DMS114 treated with DMSO at 0.1 percent for 48 hours (cell line): ENCODE measurements around the gene SF3B1.
"Not testable (repeated sequence)": the region's sequence is repeated elsewhere in the genome, so short reads cannot be mapped to it uniquely, and the experiment has no call there.

Experiments used
- DNase-seq: peaks from one replicate; lab custom pipeline; 2025; ENCODE audit not compliant: unreplicated experiment; lab: John Stamatoyannopoulos, UW

Gene SF3B1

DNA sequence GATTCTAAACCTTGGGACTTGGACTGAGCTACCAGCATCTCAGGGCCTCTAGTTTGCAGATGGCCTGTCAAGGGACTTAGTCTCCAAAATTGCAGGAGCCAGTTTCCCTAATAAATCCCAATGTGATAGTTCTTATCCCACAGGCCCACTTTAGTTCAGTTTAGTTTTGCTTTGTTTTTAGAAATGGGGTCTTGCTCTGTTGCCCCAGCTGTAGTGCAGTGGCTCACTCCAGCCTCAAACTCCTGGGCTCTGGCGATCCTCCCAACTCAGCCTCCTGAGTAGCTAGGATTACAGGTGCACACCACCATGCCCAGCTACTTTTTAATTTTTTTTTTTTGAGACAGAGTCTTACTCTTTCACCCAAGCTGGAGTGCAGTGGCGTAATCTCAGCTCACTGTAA, 2.6 kb upstream of the SF3B1 start:
- no peak for DNase-seq

DNA sequence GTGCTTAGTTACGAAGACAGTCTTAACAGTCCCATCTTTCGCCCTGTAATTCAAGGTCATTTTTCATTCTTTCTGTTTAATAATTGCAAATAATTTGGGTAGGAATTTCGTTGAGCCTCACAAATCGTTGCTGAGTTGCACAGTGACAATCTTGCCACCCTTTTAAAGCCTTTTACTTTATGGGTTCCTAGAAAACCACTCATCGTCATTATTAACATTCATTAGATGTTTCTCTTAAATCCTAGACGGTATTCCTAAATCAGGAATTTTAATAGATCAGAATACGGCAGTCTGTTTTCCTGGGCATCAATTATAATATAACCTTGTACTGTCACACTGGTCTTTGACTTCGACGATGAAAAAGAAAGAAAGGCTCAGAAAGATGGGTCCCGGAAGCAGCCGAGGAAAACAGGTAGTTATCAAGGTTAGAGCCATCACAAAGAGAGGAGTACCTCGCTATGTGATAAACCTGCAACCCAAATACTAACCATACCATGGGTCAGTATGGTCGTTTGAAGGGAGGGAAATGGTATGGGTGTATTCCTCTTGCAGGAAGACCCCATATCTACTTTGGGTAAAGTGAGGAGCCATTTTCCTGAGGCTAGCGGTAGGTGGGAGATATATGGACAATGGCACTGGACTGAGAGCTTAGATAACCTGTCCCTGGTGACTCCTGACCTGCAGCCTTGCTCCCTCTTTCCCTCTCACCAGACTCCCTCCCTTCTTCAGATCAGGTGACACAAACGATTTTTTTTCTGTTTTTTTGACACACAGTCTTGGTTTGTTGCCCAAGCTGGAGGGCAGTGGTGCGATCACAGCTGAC, 981 bp upstream of the SF3B1 start:
- no peak for DNase-seq

DNA sequence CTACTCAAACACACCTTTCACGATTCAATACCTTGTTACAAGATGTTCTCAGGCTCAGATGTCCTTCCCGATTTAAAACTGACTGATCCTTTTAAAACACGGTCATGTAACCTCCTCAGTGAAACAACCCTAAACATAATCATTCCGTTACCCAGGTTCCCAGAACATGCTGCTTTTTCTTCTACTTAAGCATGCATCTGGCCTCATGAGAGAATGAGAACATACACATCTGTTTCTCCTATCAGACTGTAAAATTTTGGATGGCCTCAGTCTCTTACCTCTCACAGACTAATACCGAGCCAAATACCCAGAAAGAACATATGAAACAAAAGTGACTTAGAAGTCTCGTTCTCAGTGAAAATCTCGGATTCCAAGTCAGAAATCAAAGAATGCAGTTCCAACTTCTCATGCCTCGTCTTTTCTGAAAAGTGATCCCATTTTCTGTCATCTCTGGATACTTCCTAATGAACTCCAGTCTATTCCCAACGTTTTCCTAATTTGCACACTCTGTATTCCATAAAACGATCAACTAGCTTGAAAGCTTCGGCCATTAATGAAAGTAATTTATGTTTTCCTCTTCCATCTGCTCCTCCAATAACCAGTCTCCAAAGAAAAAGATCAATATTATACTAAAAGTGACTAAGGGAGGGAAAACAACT, 919 bp downstream of the SF3B1 start:
- DNase-seq, result no peak

DNA sequence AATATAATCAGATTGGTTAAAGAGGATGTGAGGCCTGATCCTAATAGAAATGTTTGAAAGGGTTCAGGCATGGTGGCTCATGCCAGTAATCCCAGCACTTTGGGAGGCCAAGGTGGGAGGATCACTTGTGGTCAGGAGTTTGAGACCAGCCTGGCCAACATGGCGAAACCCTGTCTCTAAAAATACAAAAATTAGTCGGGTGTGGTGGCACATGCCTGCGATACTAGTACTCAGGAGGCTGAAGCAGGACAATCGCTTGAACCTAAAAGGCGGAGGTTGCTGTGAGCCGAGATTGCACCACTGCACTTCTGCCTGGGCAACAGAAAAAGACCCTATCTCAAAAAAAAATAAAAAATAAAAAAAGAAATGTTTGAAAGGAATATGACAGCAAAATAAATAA, 2.3 kb downstream of the SF3B1 start:
- DNase-seq, result not testable (repeated sequence)

DNA sequence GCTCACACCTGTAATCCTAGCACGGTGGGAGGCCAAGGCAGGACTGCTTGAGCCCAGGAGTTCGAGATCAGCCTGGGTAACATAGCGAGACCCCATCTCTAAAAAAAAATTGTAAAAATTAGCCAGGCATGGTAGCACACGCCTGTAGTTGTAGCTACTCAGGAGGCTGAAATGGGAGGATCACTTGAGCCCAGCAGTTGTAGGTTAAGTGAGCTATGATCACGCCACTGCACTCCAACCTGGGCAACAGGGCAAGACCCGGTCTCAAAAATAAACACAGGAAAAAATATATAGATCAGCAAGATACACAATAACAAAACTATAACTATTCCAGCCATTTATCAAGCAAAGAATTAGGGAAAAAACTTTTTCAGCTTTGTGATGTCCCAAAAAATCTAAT, 3.0 kb downstream of the SF3B1 start:
- no peak for DNase-seq

DNA sequence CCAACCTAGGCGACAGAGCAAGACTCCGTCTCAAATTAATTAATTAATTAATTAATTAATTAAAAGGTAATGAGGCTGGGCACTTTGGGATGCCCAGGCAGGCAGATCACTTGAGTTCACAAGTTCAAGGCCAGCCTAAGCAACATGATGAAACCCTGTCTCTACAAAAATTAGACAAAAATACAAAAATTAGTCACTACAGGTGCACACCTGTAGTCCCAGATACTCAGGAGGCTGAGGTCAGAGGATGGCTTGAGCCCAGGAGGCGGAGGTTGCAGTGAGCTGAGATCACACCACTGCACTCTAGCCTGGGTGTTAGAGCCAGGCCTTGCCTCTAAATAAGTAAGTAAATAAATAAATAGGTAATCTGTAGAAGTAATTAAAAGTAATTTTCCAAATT, 6.8 kb downstream of the SF3B1 start:
- DNase-seq, result no peak

DNA sequence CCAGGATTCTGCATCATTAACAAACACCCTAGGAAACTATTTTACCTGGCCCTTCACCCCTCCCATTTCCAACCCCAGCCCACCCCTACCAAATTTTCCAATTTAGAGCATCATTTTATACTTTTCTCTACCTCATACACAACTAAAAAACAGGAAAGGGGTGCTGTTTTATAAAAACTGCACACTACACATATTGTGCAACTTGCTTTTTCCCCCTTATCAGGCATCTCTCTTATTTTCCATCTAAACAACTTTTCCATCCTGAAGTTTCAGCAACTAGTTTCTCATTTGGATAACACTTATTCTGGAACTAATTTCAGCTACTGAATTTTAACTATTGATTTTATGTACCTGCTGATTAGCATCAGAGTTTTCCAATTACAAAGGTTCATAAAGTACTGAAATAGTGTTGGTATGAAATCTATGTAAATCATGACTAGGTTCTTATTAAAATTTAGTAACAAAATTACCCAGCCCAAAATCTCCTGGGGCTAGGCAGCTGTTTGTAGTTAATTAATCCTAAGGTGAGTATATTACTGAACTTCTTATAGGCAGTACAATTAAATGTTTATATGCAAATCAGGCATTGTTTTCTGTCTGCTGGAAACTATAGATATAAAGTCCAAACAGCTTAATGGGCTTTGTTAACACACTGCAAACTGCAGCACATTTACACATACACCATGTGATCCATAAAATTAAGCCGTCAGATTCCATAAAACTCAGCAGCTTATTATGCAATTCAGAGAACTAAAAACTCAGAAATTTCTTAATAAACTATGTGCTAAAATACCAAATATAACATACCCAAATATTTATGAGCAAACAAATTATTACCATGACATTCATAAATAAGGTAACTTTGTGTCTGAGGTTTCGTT, 7.9 kb downstream of the SF3B1 start:
- DNase-seq, result no peak

DNA sequence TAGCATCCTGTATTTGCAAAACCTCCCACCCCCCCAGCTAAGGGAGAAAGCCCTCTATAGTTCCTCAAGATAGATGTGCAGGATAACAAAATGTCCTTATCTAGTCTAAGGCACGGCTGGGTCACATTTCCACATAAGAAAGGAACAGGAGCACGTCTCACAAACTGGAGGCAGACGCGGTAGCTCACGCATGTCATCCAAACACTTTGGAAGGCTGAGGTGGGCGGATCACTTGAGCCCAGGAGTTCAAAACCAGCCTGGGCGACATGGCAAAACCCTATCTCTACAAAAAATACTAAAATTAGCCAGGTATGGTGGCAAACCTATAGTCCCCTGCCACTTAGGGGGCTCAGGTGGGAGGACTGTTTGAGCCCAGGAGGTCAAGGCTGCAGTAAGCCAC, 9.3 kb downstream of the SF3B1 start:
- DNase-seq, result no peak

DNA sequence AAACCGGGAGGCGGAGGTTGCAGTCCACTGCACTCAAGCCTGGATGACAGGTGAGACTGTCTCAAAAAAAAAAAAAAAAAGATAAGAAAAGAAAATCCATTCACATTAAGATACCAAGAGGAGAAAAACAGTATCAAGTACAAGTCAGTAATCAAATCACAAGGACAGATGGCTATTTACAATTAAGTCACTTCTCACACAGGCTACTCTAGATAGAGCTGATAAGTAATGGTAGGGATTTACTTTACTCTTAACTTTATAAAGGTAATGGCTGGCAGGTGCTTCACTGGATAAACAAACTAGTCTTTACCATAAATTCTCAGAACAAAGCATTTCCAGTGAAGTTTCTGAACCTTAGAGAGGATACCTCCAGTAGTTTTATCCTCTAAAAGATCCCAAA, 11.5 kb downstream of the SF3B1 start:
- DNase-seq, result no peak

DNA sequence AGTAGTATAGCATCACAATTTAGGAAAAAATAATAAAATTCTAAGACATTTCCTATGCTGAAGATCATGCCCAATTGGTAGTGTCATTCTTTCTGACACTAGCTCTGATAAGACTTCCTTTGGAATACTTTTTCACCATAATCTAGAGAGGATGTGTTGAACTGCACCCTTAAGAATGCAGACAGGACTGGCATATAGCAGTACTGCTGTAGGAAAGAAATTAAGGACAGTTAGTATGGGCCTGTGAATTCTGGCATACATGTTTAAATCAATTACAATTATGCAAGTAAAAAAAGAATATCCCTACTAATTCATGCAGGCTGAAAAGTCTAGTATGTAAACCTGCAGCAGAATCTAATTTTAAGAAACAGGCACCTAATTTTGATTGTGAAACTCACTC, 15.4 kb downstream of the SF3B1 start:
- no peak for DNase-seq

DNA sequence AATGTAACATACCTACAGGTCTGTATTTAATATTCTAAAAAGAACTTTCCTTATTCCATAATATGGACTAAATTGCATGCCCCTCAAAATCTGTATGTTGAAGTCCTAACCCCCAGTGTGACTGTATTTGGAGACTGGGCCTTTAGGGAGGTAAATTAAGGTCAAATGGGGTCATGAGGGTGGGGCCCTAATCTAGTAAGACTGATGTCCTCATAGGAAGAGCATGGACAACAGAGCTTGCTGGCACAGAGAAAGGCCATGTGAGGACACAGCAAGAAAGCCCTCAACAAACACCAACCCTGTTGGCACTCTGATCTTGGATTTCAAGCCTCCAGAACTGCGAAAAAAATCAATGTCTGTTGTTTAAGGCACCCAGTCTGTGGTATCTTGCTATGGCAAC, 18.6 kb downstream of the SF3B1 start:
- DNase-seq, result no peak

DNA sequence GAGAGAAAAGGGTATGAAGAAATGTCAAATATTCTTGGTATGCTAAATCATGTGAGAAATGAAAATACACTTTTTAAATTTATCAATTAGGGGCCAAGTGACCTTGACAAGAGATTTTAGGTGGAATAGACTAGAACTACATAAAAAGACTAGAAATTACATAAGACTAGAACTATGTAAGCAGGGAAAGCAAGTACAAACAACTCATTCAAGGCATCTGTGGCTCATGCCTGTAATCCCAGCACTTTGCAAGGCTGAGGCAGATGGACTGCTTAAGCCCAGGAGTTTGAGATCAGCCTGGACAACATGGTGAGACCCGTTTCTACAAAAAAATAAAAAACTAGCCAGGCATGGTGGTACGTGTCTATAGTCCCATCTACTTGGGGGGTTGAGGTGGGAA, 20.3 kb downstream of the SF3B1 start:
- DNase-seq, result no peak

DNA sequence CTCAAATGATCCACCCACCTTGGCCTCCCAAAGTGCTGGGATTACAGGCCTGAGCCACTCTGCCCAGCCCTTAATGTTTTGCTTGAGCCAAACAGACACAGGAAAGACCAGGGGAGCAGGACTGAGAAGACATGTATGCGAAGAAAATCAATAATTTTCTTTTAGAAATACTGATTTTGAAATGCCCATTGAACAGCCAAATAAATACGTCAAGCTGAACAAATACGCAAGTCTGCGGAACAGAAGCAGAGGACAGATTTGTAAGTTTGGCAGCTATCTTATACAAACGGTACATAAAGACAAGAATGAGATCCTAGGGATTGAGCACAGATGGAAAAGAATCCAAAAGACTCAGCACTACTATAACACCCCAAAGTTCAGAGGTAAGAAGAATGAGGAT, 20.8 kb downstream of the SF3B1 start:
- no peak for DNase-seq

DNA sequence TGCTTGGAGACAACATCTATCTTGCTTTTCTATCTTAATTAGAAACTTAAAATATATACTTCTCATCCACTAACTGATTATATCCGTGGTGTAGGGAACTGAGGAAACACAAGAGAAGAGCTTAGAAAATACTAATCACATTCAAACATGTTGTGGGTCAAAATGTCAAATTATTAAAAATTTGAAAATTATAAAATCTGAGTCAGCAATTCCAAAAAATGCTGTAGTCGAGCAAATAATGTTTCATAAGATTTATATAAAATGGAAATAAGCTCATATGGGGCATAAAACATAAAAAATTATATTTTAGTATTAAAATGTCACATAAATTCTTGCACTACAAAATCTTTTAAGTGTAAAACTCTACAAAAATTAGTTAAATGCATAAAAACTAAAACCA, 29.2 kb downstream of the SF3B1 start:
- DNase-seq, result no peak

DNA sequence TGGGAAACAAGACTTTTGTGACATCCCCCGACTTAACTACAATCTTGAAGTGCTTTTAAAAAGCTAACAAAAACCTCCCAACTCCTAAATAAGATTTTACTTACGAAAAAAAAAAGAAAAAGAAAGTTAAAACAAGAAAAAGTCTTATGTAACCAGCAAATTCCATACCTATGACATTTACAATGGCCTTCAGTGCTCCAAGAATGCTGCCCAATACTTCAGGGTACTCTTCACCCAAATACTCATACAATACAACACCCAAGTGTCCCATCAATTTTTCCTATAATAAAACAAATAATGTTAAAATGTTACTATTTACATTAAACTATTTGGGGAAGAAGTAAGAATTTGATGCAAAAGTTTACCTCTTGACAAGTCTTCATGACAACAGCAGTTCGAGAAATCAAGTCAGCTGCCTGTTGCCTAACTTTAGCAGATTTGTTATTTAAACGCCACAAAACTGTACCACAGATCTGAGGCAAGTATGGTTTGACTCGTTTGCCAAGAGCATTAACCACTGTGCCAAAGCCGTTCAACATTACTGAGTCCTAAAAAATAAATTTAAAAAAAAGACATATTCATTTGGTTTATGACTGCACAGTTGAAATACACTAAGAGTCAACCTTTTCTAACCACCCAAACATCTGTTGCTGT, 34.8 kb downstream of the SF3B1 start:
- DNase-seq, result no peak

DNA sequence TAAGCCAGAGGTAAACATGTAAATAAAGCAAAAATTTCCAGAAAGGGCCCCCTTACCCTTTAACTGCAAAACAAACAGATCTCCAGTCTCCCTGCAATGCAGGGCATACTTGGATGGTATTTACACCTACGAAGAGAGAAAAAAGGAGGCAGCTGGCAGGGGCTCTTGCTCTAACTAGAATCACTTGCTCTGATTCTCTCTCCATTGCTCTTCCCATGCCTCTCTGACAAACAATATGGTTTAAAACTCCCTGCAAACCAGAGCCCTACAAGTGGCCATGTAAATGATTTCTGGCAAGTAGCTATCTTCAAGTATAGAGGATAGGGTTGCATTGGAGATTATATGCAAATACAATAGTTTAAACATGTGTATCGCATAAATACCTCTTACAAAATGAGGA, 35.9 kb downstream of the SF3B1 start:
- DNase-seq, result no peak

DNA sequence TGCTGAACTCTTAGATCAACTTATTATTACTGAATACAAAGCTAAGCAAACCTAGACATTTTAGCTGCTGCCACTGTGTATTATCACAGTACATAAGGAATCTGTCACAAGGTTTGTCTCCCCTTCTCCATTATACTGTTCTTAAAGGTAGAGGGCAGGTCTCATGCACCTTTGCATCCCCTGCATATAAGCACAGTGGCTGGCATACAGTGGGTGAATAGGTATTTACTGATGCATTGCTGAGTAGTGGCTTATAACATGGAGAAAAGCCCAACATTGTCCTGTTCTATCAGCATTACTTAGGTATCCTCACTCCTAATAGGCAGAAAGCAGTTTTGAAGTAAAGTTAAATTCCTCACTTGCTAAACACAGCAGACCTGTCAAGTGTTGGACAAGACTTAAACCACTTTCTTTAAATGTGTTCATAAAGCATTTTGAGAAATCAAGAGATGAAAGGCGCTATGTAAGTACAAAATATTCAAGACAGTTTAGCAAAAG, 43.6 kb downstream of the SF3B1 start:
- DNase-seq, result no peak

DNA sequence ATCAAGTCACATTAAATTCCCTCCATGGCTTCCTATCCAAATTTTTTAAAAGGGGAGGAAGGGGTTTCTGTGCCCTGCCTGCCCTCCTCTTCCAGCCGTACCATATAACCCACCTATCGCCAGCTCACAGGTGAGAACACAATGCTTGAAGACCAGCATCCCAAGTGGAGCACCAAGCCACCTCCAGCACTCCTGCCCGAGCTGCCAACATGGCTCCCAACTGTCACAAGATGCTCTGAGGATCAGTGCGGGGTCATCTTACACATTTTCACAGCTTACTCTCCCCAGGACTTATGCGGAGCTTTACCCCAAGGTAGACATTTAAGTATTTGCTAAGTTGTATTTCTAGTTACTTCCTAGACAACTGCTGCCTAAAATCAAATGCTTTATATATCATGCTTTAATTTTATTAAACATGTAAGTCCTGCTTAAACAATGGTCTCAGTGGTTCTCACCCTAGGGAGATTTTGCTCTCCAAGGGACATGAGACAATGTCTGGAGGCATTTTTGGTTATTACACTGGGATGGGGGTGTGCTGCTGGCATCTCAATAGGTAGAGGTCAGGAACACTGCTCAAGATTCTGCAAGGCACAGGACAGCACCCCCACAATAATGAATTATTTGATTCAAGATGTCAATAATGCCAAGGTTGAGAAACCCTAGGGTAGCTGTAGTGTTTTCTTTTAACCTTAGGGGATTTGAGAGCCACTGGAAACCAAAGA, 45.8 kb downstream of the SF3B1 start:
- no peak for DNase-seq

DNA sequence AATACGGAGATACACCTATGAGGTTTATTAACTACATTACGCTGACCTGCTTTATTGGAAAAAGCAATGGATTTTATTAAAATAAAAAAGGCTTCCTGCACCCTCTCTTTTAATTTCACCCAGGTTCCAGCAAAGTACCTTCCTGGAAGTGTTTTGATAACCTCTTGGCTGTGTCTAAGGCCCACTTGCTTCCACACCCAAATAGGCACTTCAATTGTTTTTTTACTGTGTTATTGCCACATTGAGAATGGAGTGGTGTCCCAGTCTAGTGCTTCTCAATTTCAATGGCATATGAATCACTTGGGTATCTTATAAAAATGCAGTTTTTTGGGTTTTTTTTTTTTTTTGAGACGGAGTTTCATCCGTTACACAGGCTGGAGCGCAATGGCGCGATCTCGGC, 47.6 kb downstream of the SF3B1 start:
- no peak for DNase-seq

DNA sequence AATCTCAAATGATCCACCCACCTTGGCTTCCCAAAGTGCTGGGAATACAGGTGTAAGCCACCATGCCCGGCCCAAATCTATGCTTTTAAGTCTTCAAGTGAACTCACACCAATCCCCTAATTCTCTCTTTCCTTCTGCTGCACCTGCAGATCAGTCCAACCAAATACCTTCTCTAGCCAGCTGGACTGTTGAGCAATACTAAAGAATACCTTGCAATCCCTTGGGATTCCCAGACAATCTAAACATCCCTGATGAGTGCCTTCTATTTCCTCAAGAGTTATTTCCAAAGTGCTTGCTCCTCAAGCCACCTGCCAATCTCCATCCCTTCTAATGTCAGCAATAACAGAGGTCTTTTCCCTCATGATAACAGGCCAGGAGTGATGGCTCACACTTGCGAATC, 48.6 kb downstream of the SF3B1 start:
- no peak for DNase-seq

DNA sequence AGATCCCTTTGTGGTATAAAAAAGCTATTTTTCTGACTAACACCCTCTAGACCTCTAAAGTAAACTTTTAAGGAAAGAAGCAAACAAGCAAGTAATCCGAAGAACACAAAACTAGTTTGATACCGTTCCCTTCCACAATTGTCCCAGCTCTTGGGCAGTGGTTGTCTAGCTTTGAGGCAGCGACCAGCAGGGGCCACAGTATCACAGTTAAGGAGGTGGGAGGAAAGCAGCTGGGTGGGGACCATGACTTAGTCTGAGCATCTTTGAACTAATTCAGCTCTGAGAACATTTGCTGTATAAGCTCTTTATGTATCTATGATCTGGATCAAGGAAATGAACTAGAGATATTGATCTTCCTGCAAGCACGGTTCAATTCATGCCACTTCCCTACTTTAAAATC, 51.0 kb downstream of the SF3B1 start:
- no peak for DNase-seq
